IPS-11a (cell line): ENCODE data around the gene TSFM.

Experiments used
- H3K4me3 ChIP-seq: one replicate; pipeline ENCODE4 v1.5.1; 2013; ENCODE audit warnings: low read depth, low read length, control low read depth

TSFM gene

DNA sequence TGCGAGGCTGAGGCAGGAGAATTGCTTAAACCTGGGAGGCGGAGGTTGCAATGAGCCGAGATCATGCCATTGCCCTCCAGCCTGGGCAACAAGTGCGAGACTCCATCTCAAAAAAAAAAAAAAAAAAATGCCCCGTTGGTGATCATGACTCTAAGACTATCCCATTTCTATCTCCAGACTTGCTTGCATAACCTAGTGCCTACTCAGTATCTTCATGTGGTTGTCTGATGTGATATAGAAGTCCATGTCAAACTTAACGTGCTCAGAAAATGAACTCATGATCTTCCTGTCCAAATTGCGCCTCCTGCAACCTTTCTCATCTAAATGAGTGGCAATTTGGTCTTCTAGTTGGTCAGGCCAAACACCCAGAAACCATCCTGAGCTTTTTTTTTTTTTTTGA, 4.7 kb upstream of the TSFM start:
- H3K4me3 ChIP-seq = no peak overlapping the region

DNA sequence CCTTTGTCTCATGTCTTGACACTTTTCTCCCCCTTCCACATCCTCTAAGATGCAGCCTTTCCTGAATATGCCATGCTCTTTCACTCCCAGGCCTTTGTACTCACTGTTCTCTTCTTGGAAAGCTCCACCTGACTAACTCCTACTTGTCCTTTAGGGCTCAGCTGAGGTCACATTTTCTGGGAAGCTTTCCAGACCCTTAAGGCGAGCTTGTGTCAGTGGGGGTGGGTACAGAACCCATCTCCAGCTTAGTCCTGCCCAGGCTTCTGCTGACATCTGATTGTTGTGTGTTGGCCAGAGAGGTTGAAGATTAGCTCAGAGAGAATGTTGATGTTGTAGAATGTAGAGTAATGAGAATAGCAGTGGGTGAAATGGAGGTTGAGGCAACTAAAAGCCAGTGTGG, 2.9 kb upstream of the TSFM start:
- H3K4me3 ChIP-seq = no peak overlapping the region

DNA sequence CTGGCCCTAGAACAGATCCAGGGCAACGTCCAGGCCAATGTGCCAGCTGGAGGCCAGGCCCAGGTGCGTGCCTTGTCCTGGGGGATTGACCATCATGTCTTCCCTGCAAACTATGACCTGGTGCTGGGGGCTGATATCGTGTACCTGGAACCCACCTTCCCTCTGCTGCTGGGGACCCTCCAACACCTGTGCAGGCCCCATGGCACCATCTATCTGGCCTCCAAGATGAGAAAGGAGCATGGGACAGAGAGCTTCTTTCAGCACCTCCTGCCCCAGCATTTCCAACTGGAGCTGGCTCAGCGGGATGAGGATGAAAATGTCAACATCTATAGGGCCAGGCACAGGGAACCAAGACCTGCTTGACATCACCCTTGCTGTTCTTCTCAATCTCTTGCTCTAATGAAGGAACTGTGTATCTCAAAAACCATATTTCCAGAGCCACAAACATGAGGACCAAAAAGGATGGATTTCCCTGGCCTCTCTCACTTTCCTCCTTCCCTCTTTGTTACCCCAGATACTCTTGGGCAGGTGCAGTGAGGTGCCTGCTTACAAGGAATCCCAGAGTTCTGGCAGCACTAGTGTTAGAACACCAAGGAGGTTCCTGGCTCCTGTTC, 2.2 kb upstream of the TSFM start:
- H3K4me3 ChIP-seq = no peak overlapping the region

DNA sequence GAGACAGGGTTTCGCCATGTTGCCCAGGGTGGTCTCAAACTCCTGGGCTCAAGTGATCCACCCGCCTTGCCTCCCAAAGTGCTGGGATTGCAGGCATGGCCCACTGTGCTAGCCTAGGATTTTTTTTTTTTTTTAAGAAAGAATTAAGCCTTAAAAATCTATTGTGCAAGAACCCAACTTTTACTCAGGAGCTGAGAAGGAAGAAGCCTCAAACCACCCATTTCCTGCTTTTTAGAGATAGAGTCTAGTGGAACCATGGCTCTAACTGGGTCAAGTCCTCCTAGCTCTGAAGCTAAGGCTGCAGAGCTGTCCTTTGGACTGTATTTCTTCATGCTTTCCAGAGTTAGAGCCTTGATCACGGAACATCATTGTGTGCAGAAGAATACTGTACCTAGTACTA, 1.3 kb upstream of the TSFM start:
- no peak overlapping the region for H3K4me3 ChIP-seq

DNA sequence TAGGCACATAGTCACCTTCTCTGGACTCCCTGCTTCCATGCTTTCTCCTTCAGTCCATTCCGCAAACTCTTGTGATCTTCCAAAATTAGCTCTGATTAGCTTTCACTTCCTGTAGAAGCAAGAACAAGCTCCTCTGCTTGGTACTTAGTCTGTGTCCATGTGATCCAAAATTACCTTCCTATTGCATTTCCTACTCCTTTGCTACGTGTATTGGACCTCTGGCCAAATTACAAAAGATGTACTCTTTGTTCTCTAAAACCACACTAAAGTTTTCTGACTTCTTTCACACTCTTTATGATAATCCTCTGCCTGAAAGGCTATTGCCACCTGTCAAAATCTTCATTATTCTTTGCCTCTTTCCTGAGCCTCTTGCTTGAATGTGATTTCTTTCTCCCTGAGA, 786 bp upstream of the TSFM start:
- no peak overlapping the region for H3K4me3 ChIP-seq

DNA sequence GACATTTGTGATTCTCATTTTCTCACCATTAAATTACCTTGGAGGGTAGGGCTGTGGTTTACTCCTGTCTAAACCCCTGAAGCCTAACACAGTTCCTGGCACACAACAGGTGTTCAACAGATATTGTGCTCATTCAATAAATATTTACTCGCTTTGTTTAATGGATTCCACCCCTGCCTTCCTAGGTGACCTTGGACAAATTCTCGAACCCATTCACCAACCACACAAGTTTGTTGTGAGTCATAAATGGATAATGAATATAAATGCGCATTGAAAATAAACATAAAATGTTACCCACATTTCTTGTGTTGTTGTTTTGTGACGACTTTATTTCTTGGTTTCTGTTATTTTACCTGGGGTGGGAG, 362 bp upstream of the TSFM start:
- no peak overlapping the region for H3K4me3 ChIP-seq

DNA sequence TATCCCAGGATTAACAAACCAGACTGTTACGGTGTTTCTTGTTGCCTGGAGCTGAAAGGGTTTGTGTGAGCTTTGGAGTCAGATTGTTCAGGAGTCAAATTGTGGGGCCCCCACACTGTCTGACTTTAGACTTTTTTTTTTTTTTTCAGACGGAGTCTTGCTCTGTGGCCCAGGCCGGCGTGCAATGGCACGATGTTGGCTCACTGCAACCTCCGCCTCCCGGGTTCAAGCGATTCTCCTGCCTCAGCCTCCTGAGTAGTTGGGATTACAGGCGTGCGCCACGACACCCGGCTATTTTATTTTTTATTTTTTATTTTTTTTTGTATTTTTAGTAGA, 847 bp downstream of the TSFM start:
- peak overlapping the region; percentile 100 for H3K4me3 ChIP-seq

DNA sequence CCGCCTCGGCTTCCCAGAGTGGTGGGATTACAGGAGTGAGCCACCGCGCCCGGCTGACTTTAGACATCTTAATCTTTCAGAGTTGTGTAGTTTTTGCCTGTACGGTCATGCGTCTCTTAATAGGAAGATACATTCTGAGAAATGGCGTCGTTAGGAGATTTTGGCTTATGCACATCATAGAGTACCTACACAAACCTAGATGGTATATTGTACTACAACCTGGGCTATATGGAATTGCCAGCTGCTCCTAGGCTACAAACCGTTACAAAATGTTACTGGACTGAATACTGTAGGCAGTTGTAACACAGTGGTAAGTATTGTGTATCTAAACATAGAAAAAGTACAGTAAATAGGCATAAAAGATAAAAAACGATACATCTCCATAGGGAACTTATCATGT, 1.3 kb downstream of the TSFM start:
- H3K4me3 ChIP-seq = no peak overlapping the region

DNA sequence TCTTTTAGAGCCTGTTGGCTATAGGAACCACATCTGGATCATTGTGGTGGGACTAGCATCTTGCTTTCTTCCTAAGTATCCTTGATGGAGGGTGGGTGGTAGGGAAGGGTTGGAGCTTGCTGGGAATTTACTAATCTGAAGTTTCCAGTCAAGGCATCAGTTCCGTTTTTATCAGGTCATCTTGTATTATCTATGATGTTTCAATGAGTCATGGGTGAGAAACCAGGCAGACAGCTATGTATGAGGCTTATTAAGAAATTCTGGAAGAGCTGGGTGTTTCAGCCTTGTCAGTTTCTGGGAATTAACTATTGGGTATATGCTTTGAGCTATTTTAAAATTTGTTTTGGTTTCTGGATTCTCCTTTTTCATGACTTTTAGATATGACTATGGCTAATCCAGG, 11.3 kb downstream of the TSFM start:
- no peak overlapping the region for H3K4me3 ChIP-seq

DNA sequence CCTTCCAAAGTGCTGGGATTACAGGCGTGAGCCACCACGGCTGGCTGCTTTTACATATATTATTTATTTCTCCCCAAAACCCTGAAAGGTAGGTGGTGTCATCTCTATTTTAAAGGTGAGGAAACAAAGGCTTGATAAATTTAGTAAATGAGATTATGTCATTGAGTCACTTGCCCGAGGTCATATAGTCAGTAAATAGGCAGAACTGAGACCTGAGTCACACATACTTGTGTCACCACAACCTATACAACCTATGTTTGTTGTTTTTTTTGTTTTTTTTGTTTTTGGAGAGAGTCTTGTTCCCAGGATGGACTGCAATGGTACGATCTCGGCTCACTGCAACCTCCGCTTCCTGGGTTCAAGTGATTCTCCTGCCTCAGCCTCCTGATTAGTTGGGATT, 12.8 kb downstream of the TSFM start:
- no peak overlapping the region for H3K4me3 ChIP-seq

DNA sequence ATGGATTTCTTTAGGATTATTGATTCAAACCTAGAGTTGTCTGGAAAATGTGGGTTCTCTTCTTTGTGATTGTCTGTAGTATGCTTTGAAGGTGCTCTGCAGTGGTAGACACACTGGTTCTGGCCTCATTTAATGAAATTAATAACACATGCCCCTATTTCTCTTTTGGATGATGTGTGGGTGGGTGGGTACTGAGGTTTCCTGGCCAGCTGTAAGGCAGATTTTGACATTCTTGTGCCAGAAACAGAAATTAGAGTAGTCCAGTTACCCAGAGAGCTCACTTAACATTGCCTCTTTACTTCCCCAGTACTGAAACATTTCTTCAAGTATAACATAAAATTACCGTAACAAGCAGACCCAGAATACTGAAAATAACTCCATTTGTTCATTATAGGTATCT, 14.4 kb downstream of the TSFM start:
- no peak overlapping the region for H3K4me3 ChIP-seq

DNA sequence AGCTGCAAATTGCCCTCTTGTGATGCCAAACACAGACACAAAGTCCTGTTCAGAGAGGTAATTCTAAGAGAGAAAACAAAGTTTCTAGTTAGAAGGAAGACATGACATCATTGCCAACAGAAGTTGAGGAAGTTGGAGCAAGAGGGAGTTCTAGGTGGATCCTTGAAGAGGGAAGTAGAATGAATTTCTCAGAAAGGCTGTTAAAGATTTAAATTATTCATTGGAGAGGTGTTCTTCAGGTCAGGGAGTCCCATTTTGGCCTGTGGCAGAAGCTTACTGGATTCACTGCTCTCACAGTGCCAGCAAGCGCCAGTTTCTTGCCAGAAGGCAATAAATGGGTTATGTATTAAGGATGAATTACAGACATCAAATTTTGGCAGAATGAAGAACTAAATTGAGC, 15.3 kb downstream of the TSFM start:
- H3K4me3 ChIP-seq = no peak overlapping the region

DNA sequence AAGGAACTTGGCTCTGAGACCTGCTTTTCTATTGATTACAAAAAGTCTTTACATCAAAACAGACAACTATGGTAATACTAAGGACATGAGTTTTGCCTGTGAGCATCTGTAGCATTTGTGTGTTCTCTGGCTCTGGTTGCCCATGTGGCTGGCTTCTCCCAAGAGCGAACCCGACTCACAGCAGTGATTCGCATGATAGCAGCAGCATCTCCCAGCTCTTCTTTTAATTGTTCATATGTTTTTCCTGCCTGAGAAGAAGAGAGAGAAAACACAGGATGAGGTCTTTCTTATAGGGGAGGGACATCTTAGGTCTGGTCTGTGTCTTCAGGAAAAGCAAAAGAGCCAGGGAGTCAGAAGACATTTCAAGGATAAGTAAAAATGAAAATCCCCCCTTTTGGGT, 18.4 kb downstream of the TSFM start:
- no peak overlapping the region for H3K4me3 ChIP-seq

DNA sequence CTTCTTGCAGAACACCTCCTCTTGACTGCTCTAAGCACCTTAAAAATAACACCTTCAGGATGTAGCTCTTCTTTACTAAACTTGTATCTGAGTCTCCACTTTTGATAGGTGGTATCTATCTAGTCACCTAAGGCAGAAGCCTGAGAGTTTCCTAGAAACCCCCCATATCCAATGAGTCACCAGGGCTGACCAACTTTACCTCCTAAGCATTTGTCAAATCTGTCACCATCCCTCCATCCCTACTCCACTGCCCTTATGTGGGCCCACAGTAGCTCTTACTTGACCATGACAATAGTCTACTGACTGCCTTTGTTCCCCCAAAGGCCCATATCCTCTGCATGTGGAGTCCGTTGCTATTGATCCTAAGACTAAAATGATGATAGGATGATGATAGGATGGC, 20.0 kb downstream of the TSFM start:
- no peak overlapping the region for H3K4me3 ChIP-seq

DNA sequence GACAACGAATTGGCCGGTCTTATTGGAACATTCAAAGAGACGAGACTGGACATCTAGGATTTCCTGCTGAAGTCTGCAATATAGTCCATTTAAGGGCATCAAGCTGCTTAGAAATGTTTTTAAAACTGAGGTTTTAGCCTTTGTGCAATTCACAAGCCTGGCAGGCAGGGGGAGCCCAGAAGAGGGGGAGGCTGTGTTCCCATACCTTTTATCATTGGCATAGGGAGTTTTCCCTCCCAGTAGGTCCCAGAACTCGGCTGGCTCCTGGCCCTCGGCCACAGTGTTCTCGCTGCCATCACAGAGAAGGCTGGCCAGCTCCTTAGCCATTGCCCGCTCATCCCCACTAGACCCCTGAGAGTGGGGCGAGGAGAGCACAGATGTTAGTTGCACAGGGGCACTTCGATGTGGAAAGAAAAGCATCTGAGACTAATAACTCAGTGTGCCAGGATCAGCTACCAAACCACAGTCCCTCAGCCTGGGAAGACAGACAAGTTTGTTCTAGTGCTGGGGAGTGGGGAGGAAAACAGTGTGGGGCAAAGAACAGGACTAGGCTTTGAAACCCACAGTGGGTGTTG, 20.8 kb downstream of the TSFM start:
- no peak overlapping the region for H3K4me3 ChIP-seq

DNA sequence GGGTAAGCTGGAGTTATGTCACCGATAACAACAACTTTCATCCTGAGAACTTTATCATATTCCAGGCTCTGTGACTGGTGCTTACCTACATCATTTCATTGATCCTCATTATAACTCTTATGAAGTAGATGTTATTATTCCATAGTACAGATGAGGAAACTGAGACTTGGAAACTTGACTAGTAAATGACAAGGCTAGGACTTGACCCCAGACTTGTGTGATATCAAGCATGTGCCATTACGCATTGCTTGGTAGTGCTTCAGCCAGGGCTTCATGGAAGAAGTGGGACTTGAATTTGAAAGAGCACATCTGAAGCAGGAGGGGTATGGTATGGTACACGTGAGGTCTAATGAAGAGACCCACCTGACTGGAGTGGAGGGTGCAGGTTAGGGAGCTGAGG, 24.1 kb downstream of the TSFM start:
- H3K4me3 ChIP-seq = no peak overlapping the region

DNA sequence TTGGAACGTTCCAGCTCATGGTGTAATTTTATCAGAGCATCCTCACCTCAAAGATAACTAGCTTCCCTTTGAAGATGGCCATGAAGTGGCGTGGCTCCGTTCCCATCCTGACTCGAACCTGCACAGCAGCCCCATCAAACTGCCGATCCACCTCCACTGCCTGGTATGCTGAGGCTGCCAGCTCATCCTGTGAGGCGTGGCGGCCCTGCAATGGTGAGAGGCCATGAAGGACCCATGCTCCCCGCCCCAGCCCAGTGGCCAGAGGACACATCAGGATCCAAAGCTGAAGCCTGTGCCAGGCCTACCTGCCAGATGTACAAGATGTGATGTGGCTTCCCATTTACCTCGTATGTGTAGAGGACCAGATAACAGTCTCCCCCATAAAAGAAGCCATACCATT, 24.7 kb downstream of the TSFM start:
- H3K4me3 ChIP-seq = no peak overlapping the region

DNA sequence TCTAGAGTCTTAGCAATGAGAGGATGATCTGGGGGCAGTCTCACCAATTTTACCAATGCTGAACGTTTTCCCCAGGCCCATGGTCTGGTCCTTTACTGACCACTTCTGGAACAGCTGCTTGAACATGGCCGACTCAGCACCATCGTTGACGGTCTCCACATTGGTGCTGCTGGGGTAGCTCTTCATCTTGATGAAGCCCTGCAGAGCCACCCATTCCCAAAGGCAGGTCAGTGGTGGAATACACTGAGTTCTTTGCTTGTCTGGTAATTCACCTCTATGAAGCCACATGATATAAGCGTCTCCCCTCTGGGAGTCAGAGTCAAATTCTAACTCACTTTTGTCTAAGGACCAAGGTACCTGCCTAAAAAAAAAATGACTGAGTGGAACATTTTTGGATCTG, 25.8 kb downstream of the TSFM start:
- H3K4me3 ChIP-seq = no peak overlapping the region

DNA sequence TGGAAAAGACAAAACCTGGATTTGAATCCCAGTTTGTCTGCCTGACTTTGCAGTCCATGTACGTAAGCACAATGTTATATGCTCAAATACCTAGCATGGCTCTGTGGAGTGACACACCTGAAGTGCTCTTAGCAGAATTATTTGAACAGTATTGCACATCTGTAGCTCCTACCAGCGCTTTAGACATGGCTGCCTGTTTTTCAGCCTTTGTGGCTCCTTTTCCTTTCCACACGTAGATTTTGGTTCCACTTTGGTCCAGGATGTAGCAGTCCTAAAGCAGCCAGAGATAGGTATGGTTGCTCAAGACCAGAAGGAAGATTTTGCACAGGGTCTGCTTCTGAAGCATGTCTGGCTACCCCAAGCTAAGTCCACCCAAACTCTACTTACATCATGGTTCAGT, 26.8 kb downstream of the TSFM start:
- no peak overlapping the region for H3K4me3 ChIP-seq

DNA sequence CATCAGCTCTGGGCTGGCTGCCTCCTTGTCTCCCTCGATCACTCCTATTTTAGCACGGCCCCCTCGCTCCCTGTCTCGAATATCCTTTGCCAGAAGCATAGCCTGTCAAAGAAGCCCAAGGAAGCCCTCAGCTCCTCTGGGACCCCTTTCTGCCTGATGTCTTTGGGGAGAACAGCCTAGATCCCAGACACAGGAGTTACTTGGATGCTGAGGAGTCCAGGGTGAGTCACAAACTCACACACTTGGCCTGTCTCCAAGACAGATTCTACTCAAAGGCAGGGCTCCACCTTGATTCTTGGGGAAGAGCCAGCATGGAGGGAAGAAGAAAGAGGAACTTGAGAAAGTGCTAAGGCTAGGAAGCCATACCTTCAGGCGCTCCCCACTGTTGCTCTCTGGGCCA, 27.9 kb downstream of the TSFM start:
- H3K4me3 ChIP-seq = no peak overlapping the region

DNA sequence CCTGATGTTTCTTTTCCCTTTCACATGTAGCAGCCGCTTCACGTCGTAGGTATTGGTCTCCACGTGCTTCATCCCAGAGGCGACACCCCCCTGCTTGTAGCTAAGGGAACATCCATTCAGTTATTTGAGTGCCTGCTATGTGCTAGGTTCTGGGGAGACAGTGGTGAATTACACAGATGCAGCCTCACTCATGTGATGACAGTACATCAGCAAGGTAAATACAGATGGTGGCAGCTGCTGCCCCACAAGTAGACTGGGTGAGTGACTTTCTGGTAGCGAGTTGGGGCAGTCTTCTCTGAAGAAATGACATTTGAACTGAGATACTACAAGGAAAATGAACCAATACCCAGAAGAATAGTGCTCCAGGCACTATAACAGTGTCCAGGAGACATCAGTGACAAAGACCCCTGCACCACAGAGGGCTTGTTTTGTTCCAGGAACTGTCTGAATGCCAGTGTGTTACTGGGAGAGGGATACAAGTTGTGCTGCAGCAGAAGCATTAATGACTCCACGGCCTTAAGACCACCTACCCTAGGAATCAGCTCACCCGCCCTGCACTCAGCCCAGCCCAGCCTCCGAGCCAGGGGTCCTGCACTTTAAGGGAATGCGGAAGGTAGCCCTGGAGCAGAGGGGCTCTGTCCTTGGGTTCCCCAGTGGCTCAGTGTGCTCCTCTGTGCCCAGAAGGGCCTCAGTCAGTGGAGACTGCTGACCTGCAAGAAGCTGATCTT, 28.6 kb downstream of the TSFM start:
- H3K4me3 ChIP-seq = no peak overlapping the region

DNA sequence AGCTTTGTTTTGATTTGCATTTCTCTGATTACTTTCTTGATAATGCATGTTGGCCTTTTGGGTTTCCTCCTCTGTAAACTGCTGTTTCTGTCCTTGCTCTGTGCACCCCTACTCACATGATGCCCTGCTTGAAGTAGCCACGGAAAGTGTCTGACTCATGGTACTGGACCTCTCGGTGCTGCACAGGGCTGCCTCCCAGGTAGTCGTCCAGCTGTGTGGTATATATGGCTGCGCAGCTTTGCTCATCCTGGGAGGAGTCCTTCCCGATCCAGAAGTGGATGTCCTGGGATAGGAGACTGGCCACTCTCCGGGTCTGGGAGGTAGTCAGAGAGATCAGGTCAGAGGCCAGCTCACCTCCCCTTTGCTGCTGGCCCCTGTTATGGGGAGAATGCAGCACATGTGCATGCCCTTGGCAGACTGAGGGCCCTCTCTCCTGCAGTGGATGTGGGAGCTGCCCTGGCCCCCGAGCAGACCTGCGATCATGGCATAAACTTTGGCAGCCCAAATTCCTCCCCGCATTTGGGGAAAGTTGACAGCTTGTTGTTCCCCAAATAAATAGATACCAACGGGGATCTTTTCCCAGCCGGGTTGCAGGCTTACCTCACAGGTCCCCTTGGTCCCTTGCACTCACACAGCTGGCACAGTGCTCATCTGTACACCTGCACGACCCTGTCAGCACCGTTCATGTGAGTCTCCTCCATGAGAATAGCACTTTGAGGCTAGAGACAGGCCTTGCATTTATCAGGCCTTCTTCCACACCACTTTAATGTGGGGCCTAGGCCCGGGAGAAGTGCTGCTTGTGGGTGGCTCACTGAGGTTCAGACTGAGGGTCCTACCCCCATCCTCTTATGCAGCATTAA, 30.8 kb downstream of the TSFM start:
- H3K4me3 ChIP-seq = no peak overlapping the region
